ENCODE data around the gene PRKN.

PRKN gene

GRCh38 chr6:162722226-162722625 is 5.3 kb downstream of the PRKN start:
- Histone ChIP-seq H4K20me1 (ENCODE audit: insufficient read depth, low read length) (no peaks in the 10 kb centered on the region), H3K4me3 (ENCODE audit: low read length) (no peak overlapping the region), H2AFZ (ENCODE audit: low read depth, low read length) (no peak overlapping the region), H3K9ac (ENCODE audit: low read length) (no peak overlapping the region), H3K27me3 (ENCODE audit: low read depth, low read length) (no peaks in the 10 kb centered on the region), H3K36me3 (replicated peaks; ENCODE audit: low read depth, low read length) (no peaks in the 10 kb centered on the region), H3K4me2 (ENCODE audit: low read length) (no peak overlapping the region), H3K9me3 (ENCODE audit: insufficient read depth, low read length) (no peaks in the 10 kb centered on the region), H3K79me2 (ENCODE audit: low read length) (no peaks in the 10 kb centered on the region), H3K27ac (ENCODE audit: low read length) (no peak overlapping the region), H3K4me1 (ENCODE audit: low read length) (no peaks in the 10 kb centered on the region)
- no peak for TF ChIP-seq CTCF (IDR thresholded peaks at IDR 0.05; ENCODE audit: low read depth, low read length)
- no peak for TF ChIP-seq EZH2phosphoT487 (IDR thresholded peaks at IDR 0.05; ENCODE audit: low read depth)

- Histone ChIP-seq H3K9me3 (ENCODE audit: insufficient read depth, low read length) (no peaks in the 10 kb centered on the region), H3K4me1 (ENCODE audit: low read length) (no peaks in the 10 kb centered on the region), H3K79me2 (ENCODE audit: low read length) (no peaks in the 10 kb centered on the region), H3K27me3 (ENCODE audit: low read depth, low read length) (no peaks in the 10 kb centered on the region), H3K36me3 (replicated peaks; ENCODE audit: low read depth, low read length) (no peaks in the 10 kb centered on the region), H2AFZ (ENCODE audit: low read depth, low read length) (no peak overlapping the region), H3K27ac (ENCODE audit: low read length) (no peak overlapping the region), H3K4me3 (ENCODE audit: low read length) (no peak overlapping the region), H3K9ac (ENCODE audit: low read length) (no peak overlapping the region), H3K4me2 (ENCODE audit: low read length) (no peak overlapping the region), H4K20me1 (ENCODE audit: insufficient read depth, low read length) (no peaks in the 10 kb centered on the region)
- TF ChIP-seq CTCF (IDR thresholded peaks at IDR 0.05; ENCODE audit: low read depth, low read length): no peak
- TF ChIP-seq EZH2phosphoT487 (IDR thresholded peaks at IDR 0.05; ENCODE audit: low read depth): no peak
Measured at GRCh38 chr6:162721404-162721687, 6.2 kb downstream of the PRKN start.

- H3K36me3 ChIP-seq (replicated peaks; ENCODE audit: low read depth, low read length): no peaks in the 10 kb centered on the region
- TF ChIP-seq CTCF (IDR thresholded peaks at IDR 0.05; ENCODE audit: low read depth, low read length): no peak
- TF ChIP-seq EZH2phosphoT487 (IDR thresholded peaks at IDR 0.05; ENCODE audit: low read depth): no peak
Measured at GRCh38 chr6:162719528-162719927, 8.0 kb downstream of the PRKN start.

GRCh38 chr6:162715601-162716000 is 12.0 kb downstream of the PRKN start:
- no peak overlapping the region for H2AFZ ChIP-seq (ENCODE audit: low read depth, low read length)
- no peak overlapping the region for H3K27ac ChIP-seq (ENCODE audit: low read length)
- no peaks in the 10 kb centered on the region for H3K79me2 ChIP-seq (ENCODE audit: low read length)
- no peak overlapping the region for H3K4me3 ChIP-seq (ENCODE audit: low read length)
- H3K9ac ChIP-seq (ENCODE audit: low read length): no peak overlapping the region
- TF ChIP-seq CTCF (IDR thresholded peaks at IDR 0.05; ENCODE audit: low read depth, low read length) (no peak), EZH2phosphoT487 (IDR thresholded peaks at IDR 0.05; ENCODE audit: low read depth) (no peak)
- no peaks in the 10 kb centered on the region for H3K9me3 ChIP-seq (ENCODE audit: insufficient read depth, low read length)
- no peak overlapping the region for H3K4me2 ChIP-seq (ENCODE audit: low read length)
- no peaks in the 10 kb centered on the region for H3K36me3 ChIP-seq (replicated peaks; ENCODE audit: low read depth, low read length)
- H3K4me1 ChIP-seq (ENCODE audit: low read length): no peaks in the 10 kb centered on the region
- no peaks in the 10 kb centered on the region for H4K20me1 ChIP-seq (ENCODE audit: insufficient read depth, low read length)
- no peaks in the 10 kb centered on the region for H3K27me3 ChIP-seq (ENCODE audit: low read depth, low read length)

More at GRCh38 chr6:162719528-162719927, 8.0 kb downstream of the PRKN start:
- no peak overlapping the region for H2AFZ ChIP-seq (ENCODE audit: low read depth, low read length)
- no peak overlapping the region for H3K9ac ChIP-seq (ENCODE audit: low read length)
- H3K4me3 ChIP-seq (ENCODE audit: low read length): no peak overlapping the region
- H3K27me3 ChIP-seq (ENCODE audit: low read depth, low read length): no peaks in the 10 kb centered on the region
- H3K27ac ChIP-seq (ENCODE audit: low read length): no peak overlapping the region
- no peaks in the 10 kb centered on the region for H3K9me3 ChIP-seq (ENCODE audit: insufficient read depth, low read length)
- H3K4me1 ChIP-seq (ENCODE audit: low read length): no peaks in the 10 kb centered on the region
- no peaks in the 10 kb centered on the region for H3K79me2 ChIP-seq (ENCODE audit: low read length)
- no peak overlapping the region for H3K4me2 ChIP-seq (ENCODE audit: low read length)
- H4K20me1 ChIP-seq (ENCODE audit: insufficient read depth, low read length): no peaks in the 10 kb centered on the region

All from OCI-LY3 (cell line).